HEK293T (cell line): ENCODE data around the gene AARS1.
"Not testable (repeated sequence)": the region's sequence is repeated elsewhere in the genome, so short reads cannot be mapped to it uniquely, and the experiment has no call there.

Experiments
- BHLHE40 ChIP-seq: fragments of 450-650 bp; IDR thresholded peaks from 2 replicates; pipeline ENCODE4 v1.6.1; 2016; ENCODE audit warnings: mild to moderate bottlenecking, moderate library complexity, borderline replicate concordance
- CTBP1 ChIP-seq: fragments of 450-650 bp; IDR thresholded peaks from 2 replicates; pipeline ENCODE4 v1.6.1; 2016; ENCODE audit warnings: borderline replicate concordance
- ELF4 ChIP-seq: fragments of 450-650 bp; IDR thresholded peaks from 2 replicates; pipeline ENCODE4 v1.6.1; 2017; ENCODE audit warnings: antibody characterized with exemption
- FOXK2 ChIP-seq: fragments of 450-650 bp; IDR thresholded peaks from 2 replicates; pipeline ENCODE4 v1.6.1; 2016; ENCODE audit warnings: mild to moderate bottlenecking
- FOXM1 ChIP-seq: fragments of 450-650 bp; IDR thresholded peaks from 2 replicates; pipeline ENCODE4 v1.6.1; 2017; ENCODE audit warnings: mild to moderate bottlenecking, borderline replicate concordance
- NFRKB ChIP-seq: fragments of 450-650 bp; IDR thresholded peaks from 2 replicates; pipeline ENCODE4 v1.6.1; 2016; ENCODE audit warnings: mild to moderate bottlenecking, moderate library complexity
- SP1 ChIP-seq: fragments of 450-650 bp; IDR thresholded peaks from 2 replicates; pipeline ENCODE4 v1.6.1; 2017
- SUZ12 ChIP-seq: fragments of 450-650 bp; IDR thresholded peaks from 2 replicates; pipeline ENCODE4 v1.6.1; 2016; ENCODE audit warnings: mild to moderate bottlenecking
- TARDBP ChIP-seq: fragments of 450-650 bp; IDR thresholded peaks from 2 replicates; pipeline ENCODE4 v1.6.1; 2016

DNA sequence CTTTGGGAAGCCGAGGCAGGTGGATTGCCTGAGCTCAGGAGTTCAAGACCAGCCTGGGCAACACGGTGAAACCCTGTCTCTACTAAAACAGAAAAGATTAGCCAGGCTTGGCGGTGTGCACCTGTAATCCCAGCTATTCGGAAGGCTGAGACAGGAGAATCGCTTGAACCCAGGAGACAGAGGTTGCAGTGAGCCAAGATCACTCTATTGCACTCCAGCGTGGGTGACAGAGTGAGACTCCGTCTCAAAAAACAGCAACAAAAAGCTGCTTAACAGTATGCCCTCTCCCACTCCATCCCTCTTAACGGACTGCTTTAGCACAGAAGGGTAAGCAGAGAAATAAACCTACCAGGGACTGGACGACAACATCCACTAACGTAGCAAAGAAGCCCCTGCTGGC, 21.4 kb downstream of the AARS1 start:
- not testable (repeated sequence) for TF ChIP-seq SP1, FOXM1, FOXK2, TARDBP, SUZ12, CTBP1, NFRKB, BHLHE40, ELF4
